ENCODE data around the gene UNC5C.

Gene UNC5C

GRCh38 chr4:95507561-95507960, 41.2 kb downstream of the UNC5C start:
- no peak for DNase-seq (ENCODE audit: extremely low read depth, low read depth)
- TF ChIP-seq CTCF (IDR thresholded peaks at IDR 0.05; ENCODE audit: low read depth, low read length, missing control alignments): no peak
- no peak overlapping the region for H3K4me3 ChIP-seq (replicated peaks; ENCODE audit: low read depth, low read length)

GRCh38 chr4:95507147-95507546, 41.6 kb downstream of the UNC5C start:
- no peak for TF ChIP-seq CTCF (IDR thresholded peaks at IDR 0.05; ENCODE audit: low read depth, low read length, missing control alignments)
- DNase-seq (ENCODE audit: extremely low read depth, low read depth): no peak
- no peak overlapping the region for H3K4me3 ChIP-seq (replicated peaks; ENCODE audit: low read depth, low read length)

DNA sequence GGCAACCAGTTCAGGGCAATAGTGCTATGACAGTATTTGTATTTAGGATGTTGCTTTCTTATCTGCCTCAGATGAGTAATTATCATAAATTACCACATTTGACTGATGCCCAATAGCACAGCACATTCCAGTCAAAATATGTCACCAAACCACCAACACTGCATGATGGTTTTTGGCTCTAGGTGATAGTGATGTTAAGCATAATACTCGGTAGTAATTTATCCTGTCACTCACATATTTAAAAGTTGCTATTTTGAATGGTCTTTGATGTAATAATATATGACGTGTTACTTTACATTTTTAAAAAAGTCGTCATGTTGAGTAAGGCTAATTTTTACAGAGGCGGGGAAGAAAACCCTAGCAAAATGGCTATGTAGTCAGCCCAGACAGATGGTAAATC, 42.5 kb downstream of the UNC5C start:
- no peak overlapping the region for H3K4me3 ChIP-seq (replicated peaks; ENCODE audit: low read depth, low read length)
- DNase-seq (ENCODE audit: extremely low read depth, low read depth): no peak
- no peak for TF ChIP-seq CTCF (IDR thresholded peaks at IDR 0.05; ENCODE audit: low read depth, low read length, missing control alignments)

DNA sequence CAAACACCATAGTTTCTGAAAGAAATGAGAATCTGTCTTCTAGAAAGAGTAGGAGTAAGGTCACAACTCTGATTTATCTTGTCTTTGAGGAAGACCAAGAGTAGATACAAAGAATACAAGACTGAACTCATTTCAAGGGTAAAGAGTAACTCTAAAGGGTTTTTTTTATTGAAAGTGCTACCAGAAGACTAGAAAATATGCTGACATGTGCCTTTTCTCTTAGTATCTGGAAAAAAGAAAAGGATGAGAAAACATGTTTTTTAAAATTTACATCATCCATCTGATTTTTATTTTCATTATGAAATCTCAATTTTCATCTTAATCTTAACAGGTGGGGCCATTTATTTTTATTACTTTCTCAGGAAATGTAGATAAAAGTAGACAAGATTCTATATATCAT, 43.0 kb downstream of the UNC5C start:
- H3K4me3 ChIP-seq (replicated peaks; ENCODE audit: low read depth, low read length): no peak overlapping the region
- TF ChIP-seq CTCF (IDR thresholded peaks at IDR 0.05; ENCODE audit: low read depth, low read length, missing control alignments): no peak
- no peak for DNase-seq (ENCODE audit: extremely low read depth, low read depth)

DNA sequence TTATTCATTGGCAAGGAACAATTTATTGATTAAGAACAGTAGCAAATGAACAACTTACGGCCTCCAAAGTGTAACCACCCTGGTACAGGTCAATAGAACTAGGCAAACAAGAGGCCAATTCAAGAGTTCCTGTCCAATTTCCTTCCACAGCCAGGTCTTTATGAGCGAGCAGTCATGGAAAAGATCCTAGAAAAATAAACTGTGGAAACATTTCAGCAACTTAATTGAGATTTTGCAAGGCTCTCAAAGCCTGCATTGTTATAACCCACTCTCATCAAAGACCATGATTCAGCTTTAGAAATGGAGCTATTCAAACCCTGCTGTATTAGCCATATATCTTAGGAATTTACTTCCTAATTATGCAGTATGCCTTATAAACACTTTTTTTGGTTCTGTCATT, 43.6 kb downstream of the UNC5C start:
- H3K4me3 ChIP-seq (replicated peaks; ENCODE audit: low read depth, low read length): no peak overlapping the region
- no peak for TF ChIP-seq CTCF (IDR thresholded peaks at IDR 0.05; ENCODE audit: low read depth, low read length, missing control alignments)
- no peak for DNase-seq (ENCODE audit: extremely low read depth, low read depth)

DNA sequence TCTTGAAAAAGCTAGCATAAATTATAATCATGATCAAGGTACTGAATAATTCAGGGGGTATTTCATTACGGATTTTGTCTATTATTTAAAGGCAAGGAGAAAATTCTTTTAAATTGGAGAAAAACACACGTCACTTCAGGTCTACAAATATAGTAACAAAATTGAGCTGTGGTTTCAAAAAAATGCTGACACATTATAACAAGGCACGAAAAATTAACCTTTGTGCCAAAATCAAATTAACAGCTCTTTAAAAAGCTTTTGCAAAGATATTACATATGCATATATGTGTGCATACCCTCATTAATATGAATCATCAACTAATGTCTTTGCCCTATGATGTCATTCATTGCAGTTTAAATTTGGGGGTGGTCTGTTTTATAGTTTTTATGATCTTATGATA, 44.3 kb downstream of the UNC5C start:
- no peak for TF ChIP-seq CTCF (IDR thresholded peaks at IDR 0.05; ENCODE audit: low read depth, low read length, missing control alignments)
- no peak overlapping the region for H3K4me3 ChIP-seq (replicated peaks; ENCODE audit: low read depth, low read length)
- no peak for DNase-seq (ENCODE audit: extremely low read depth, low read depth)

DNA sequence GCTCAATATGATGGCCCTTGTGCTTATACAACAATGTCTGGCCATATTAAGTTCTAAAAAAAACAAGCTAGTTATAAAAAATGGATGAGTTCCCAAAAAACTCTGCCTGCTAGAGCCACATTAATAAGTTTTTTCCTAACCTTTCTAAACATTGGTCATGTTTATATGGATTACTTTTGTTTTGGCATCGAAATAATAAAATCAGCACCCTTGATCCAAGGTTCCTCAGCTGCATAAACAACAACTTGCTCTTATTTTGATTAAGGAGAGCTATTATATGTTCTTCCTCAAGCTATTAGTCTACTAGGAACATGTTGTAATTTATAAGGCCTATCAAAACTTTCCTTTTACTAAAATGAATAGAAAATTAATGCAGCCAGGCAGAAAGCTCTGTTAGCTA, 48.4 kb downstream of the UNC5C start:
- H3K4me3 ChIP-seq (replicated peaks; ENCODE audit: low read depth, low read length): no peak overlapping the region
- no peak for DNase-seq (ENCODE audit: extremely low read depth, low read depth)
- no peak for TF ChIP-seq CTCF (IDR thresholded peaks at IDR 0.05; ENCODE audit: low read depth, low read length, missing control alignments)
